ENCODE measurements around the gene RNF207.

Gene RNF207

GRCh38 chr1:6184083-6184783 lies 21.7 kb upstream of the RNF207 start:
- no peak for TF ChIP-seq CTCF (conservative IDR thresholded peaks at IDR 0.05; ENCODE audit: low read depth, low read length)
- Histone ChIP-seq H3K36me3 (ENCODE audit: insufficient read depth) (peaks cover 11% of the 10 kb centered on the region), H3K4me1 (ENCODE audit: low read depth, poor library complexity, severe bottlenecking) (no peaks in the 10 kb centered on the region), H3K27me3 (ENCODE audit: insufficient read depth, low read depth) (peaks cover 9% of the 10 kb centered on the region; the same call in 1 of the 2 replicates), H4K20me1 (ENCODE audit: insufficient read depth) (peaks cover 32% of the 10 kb centered on the region), H3K27ac (no peak overlapping the region), H3K4me3 (IDR thresholded peaks at IDR 0.05; ENCODE audit: insufficient read depth, low read depth, low read length) (no peak overlapping the region), H3K79me2 (ENCODE audit: insufficient read depth, low read depth) (peaks cover 26% of the 10 kb centered on the region), H3K4me2 (no peak overlapping the region), H2AFZ (ENCODE audit: low read depth) (no peak overlapping the region), H3K9ac (no peak overlapping the region)

GRCh38 chr1:6185151-6185550 lies 20.8 kb upstream of the RNF207 start:
- Histone ChIP-seq H3K79me2 (ENCODE audit: insufficient read depth, low read depth) (peaks cover 36% of the 10 kb centered on the region), H3K9ac (no peak overlapping the region), H3K4me3 (IDR thresholded peaks at IDR 0.05; ENCODE audit: insufficient read depth, low read depth, low read length) (no peak overlapping the region), H3K4me2 (no peak overlapping the region), H2AFZ (ENCODE audit: low read depth) (no peak overlapping the region), H3K27me3 (ENCODE audit: insufficient read depth, low read depth) (peaks cover 9% of the 10 kb centered on the region; the same call in 1 of the 2 replicates), H3K36me3 (ENCODE audit: insufficient read depth) (peaks cover 19% of the 10 kb centered on the region), H3K4me1 (ENCODE audit: low read depth, poor library complexity, severe bottlenecking) (no peaks in the 10 kb centered on the region), H3K27ac (no peak overlapping the region), H4K20me1 (ENCODE audit: insufficient read depth) (peaks cover 42% of the 10 kb centered on the region)
- no peak for TF ChIP-seq CTCF (conservative IDR thresholded peaks at IDR 0.05; ENCODE audit: low read depth, low read length)

- Histone ChIP-seq H3K4me3 (IDR thresholded peaks at IDR 0.05; ENCODE audit: insufficient read depth, low read depth, low read length) (no peak overlapping the region), H4K20me1 (ENCODE audit: insufficient read depth) (peaks cover 47% of the 10 kb centered on the region), H3K27ac (no peak overlapping the region), H3K79me2 (ENCODE audit: insufficient read depth, low read depth) (peaks cover 42% of the 10 kb centered on the region), H3K27me3 (ENCODE audit: insufficient read depth, low read depth) (peaks cover 6% of the 10 kb centered on the region; the same call in 1 of the 2 replicates), H3K4me2 (no peak overlapping the region), H2AFZ (ENCODE audit: low read depth) (no peak overlapping the region), H3K9ac (no peak overlapping the region), H3K36me3 (ENCODE audit: insufficient read depth) (peaks cover 23% of the 10 kb centered on the region), H3K4me1 (ENCODE audit: low read depth, poor library complexity, severe bottlenecking) (no peaks in the 10 kb centered on the region)
- peak; percentile 76 for TF ChIP-seq CTCF (conservative IDR thresholded peaks at IDR 0.05; ENCODE audit: low read depth, low read length)
These were observed 20.1 kb upstream of the RNF207 start for GRCh38 chr1:6185635-6186382.

- H3K27ac ChIP-seq = no peak overlapping the region
- H3K27me3 ChIP-seq (ENCODE audit: insufficient read depth, low read depth) = no peaks in the 10 kb centered on the region
- no peak overlapping the region for H2AFZ ChIP-seq (ENCODE audit: low read depth)
- no peak for TF ChIP-seq CTCF (conservative IDR thresholded peaks at IDR 0.05; ENCODE audit: low read depth, low read length)
- H3K4me2 ChIP-seq = no peak overlapping the region
- H3K4me1 ChIP-seq (ENCODE audit: low read depth, poor library complexity, severe bottlenecking) = no peaks in the 10 kb centered on the region
- peaks cover 48% of the 10 kb centered on the region for H4K20me1 ChIP-seq (ENCODE audit: insufficient read depth)
- no peak overlapping the region for H3K9ac ChIP-seq
- peaks cover 62% of the 10 kb centered on the region for H3K79me2 ChIP-seq (ENCODE audit: insufficient read depth, low read depth)
- H3K36me3 ChIP-seq (ENCODE audit: insufficient read depth) = peaks cover 39% of the 10 kb centered on the region
- no peak overlapping the region for H3K4me3 ChIP-seq (IDR thresholded peaks at IDR 0.05; ENCODE audit: insufficient read depth, low read depth, low read length)
These were observed 17.5 kb upstream of the RNF207 start for GRCh38 chr1:6188466-6188865.
